Sigmoid colon (tissue), 7 donors: ENCODE results near the gene GDF15. TPM values are rescaled to one million over a fixed set of nuclear protein-coding genes. Genes with fewer than 3 reads are reported as not detected.

Experiments
- DNase-seq: peaks from one replicate; pipeline ENCODE4 v3.0.0-alpha.2; 2019
- H3K27ac ChIP-seq, 4 donors: fragments of 200-600 bp; sonication (generic); one replicate each; pipeline ENCODE4 v1.5.1; 2016 to 2019; ENCODE audit warnings: mild to moderate bottlenecking in 1 of 4
- H3K27me3 ChIP-seq, 3 donors: fragments of 200-600 bp; sonication (generic); one replicate each; pipeline ENCODE4 v1.5.1; 2019; ENCODE audit warnings: mild to moderate bottlenecking in 1 of 3
- H3K36me3 ChIP-seq, 4 donors: fragments of 200-600 bp; sonication (generic); one replicate each; pipeline ENCODE4 v1.5.1; 2016 to 2019
- H3K4me1 ChIP-seq, 4 donors: fragments of 200-600 bp; sonication (generic); one replicate each; pipeline ENCODE4 v1.5.1; 2017 to 2019
- H3K4me3 ChIP-seq, 4 donors: fragments of 200-600 bp; sonication (generic); one replicate each; pipeline ENCODE4 v1.5.1; 2017 to 2019; ENCODE audit warnings: mild to moderate bottlenecking in 2 of 4, moderate library complexity in 1 of 4
- H3K9me3 ChIP-seq, 4 donors: fragments of 200-600 bp in 3 of 4; sonication (generic) in 3 of 4; one replicate each; pipeline versions ENCODE4 v1.5.1 to v1.6.1; 2013 to 2019
- CTCF ChIP-seq, 4 experiments: fragments of 450-650 bp in 3 of 4; fragments of 200-600 bp in 1 of 4; IDR thresholded peaks; one replicate each; pipeline ENCODE4 v1.5.1; 2016 to 2019; ENCODE audit warnings: antibody characterized with exemption in 4 of 4, mild to moderate bottlenecking in 3 of 4, moderate library complexity in 2 of 4
- EP300 ChIP-seq, 4 donors: sonication (generic); formaldehyde crosslinking; IDR thresholded peaks; one replicate each; pipeline ENCODE4 v1.6.1; 2017; ENCODE audit warnings: antibody characterized with exemption in 4 of 4
- POLR2A ChIP-seq, 2 donors: fragments of 450-650 bp; IDR thresholded peaks; one replicate each; pipeline ENCODE4 v1.6.1; 2016; ENCODE audit warnings: antibody characterized with exemption in 2 of 2, mild to moderate bottlenecking in 2 of 2, moderate library complexity in 2 of 2
- POLR2AphosphoS5 ChIP-seq, 4 donors: sonication (generic); formaldehyde crosslinking; IDR thresholded peaks; one replicate each; pipeline ENCODE4 v1.6.1; 2017; ENCODE audit warnings: antibody characterized with exemption in 4 of 4
- WGBS, 2 donors: extraction: QIAGEN DNeasy Blood & Tissue Kit; methylation state at CpG; one replicate each; pipeline ENCODE4 v1.1.7; 2013; 5-methylcytosine and 5-hydroxymethylcytosine counted together
- intact Hi-C: fragments of 100-400 bp; cut with DNase I; formaldehyde crosslinking; loops from one replicate; pipeline ENCODE4 v1.15.1; 2023
- polyA plus RNA-seq, 3 donors: library from polyadenylated mRNA; stranded (reverse); fragments of 200-250 nt; gene quantifications; one replicate each; pipeline ENCODE4 v1.2.3, GENCODE V29; 2013
- total RNA-seq, 4 donors: library from RNA; depleted of rRNA; stranded (reverse); fragments of >200 nt; gene quantifications; one replicate each; pipeline ENCODE4 v1.1.0, GENCODE V29; 2016
- donor health status: healthy with polysubstance abuse.
- donor health status: Bipolar disorder and iron deficiency.
- donor health status: healthy.

GDF15 gene
- total and polyA plus RNA-seq, 7 donors: 1.1 to 79.7 (median 7.2) TPM

DNA sequence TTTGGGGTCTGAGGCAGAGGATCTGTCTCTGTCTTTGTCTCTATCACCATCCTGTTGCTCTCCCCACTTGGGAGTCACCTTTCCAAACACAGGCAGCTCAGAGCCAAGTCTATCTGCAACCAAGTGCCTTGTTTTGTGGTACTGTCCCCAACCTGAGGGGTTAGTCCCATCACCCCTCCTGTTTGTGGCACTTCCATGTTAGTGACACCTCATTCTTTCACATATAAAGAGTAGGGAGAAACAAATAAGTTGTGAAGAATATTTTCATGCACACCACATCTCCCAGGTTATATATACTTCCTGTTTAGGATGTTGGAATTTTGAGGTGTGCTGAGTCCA, 3.7 kb downstream of the GDF15 start:
- H3K4me1 ChIP-seq: peaks cover 0 to 20% (median 13%) of the 10 kb centered on the region in 4 donors
- intact Hi-C loops: no loop called here
- H3K27me3 ChIP-seq: peaks cover 0 to 27% (median 0%) of the 10 kb centered on the region in 3 donors
- H3K4me3 ChIP-seq: no peak overlapping the region
- TF ChIP-seq CTCF (IDR thresholded peaks at IDR 0.05) (no peak), POLR2A (IDR thresholded peaks at IDR 0.05) (no peak), EP300 (IDR thresholded peaks at IDR 0.05) (no peak), POLR2AphosphoS5 (IDR thresholded peaks at IDR 0.05) (no peak)
- H3K36me3 ChIP-seq: no peaks in the 10 kb centered on the region
- no peak overlapping the region for H3K27ac ChIP-seq
- H3K9me3 ChIP-seq: peaks cover 0 to 5% (median 0%) of the 10 kb centered on the region in 4 donors
- DNase-seq: no peak

GRCh38 chr19:18390065-18390907, 4.3 kb downstream of the GDF15 start:
- no peaks in the 10 kb centered on the region for H3K36me3 ChIP-seq
- intact Hi-C loops: no loop called here
- H3K4me3 ChIP-seq: no peak overlapping the region
- no peak for DNase-seq
- WGBS, 2 donors: 83 to 92% methylated on average over 6 of the region's 6 CpGs
- H3K27ac ChIP-seq: no peak overlapping the region
- no peak for TF ChIP-seq EP300 (IDR thresholded peaks at IDR 0.05)
- TF ChIP-seq POLR2AphosphoS5 (IDR thresholded peaks at IDR 0.05): no peak
- TF ChIP-seq POLR2A (IDR thresholded peaks at IDR 0.05): no peak
- H3K27me3 ChIP-seq: peaks cover 0 to 21% (median 0%) of the 10 kb centered on the region in 3 donors
- peaks cover 0 to 20% (median 13%) of the 10 kb centered on the region in 4 donors for H3K4me1 ChIP-seq
- H3K9me3 ChIP-seq: peaks cover 0 to 5% (median 0%) of the 10 kb centered on the region in 4 donors

DNA sequence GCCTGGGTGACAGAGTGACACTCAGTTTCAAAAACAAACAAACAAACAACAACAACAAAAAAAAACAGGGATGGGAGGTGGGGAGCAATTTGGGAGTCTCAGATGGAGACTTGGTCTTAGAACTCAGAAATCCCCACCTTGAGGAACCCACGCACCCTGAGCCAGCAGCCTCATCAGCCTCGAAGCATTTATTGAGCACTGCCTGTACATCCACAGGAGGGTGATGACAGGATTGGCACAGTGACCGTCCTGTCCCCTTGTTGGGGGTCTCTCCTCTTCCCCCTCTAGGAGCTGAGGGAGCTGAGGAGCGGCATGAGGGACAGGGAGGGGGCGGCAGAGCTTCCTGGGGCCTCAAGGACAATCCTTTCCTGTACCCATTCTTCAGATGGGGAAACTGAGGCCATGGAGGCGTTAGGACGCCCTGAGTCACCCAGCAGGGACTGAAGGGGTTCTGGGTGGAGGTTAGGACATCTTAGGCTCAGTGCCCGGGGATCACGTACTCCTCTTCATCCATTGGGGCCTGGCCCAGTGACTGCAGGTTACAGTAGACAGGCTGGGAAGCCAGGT, 5.6 kb downstream of the GDF15 start:
- Histone ChIP-seq H3K4me1 (peaks cover 0 to 11% (median 10%) of the 10 kb centered on the region in 4 donors), H3K27me3 (peaks cover 2 to 15% (median 8%) of the 10 kb centered on the region in 3 donors), H3K27ac (no peak overlapping the region), H3K36me3 (no peaks in the 10 kb centered on the region), H3K9me3 (peaks cover 0 to 5% (median 0%) of the 10 kb centered on the region in 4 donors), H3K4me3 (no peak overlapping the region)
- 82 to 85% methylated on average over 9 of the region's 9 CpGs for WGBS, 2 donors
- intact Hi-C loops: no loop called here
- DNase-seq: no peak
- no peak for TF ChIP-seq CTCF (IDR thresholded peaks at IDR 0.05)
- TF ChIP-seq POLR2AphosphoS5 (IDR thresholded peaks at IDR 0.05): no peak
- no peak for TF ChIP-seq EP300 (IDR thresholded peaks at IDR 0.05)
- TF ChIP-seq POLR2A (IDR thresholded peaks at IDR 0.05): no peak

DNA sequence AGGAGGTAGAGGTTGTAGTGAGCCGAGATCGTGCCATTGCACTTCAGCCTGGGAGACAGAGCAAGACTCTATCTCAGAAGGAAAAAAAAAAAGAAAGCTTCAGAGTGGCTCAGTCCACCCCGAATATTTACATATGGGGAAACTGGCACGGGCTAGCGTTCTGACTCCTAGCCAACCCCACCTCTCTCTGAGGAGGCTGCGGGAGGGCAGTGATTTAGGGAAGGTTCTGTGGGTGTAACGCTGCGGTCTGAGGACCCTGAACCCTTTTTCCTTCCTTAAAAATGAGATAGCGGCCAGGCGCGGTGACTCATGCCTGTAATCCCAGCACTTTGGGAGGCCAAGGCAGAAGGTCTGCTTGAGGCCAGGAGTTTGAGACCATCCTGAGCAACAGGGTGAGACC, 6.5 kb downstream of the GDF15 start:
- 13 to 35% methylated on average over 11 of the region's 11 CpGs for WGBS, 2 donors
- intact Hi-C loops: no loop called here

More for the DNA sequence above, 6.5 kb downstream of the GDF15 start:
- Histone ChIP-seq H3K4me1 (peaks cover 0 to 16% (median 10%) of the 10 kb centered on the region in 4 donors), H3K9me3 (peaks cover 0 to 5% (median 0%) of the 10 kb centered on the region in 4 donors), H3K27me3 (peaks cover 10 to 17% (median 15%) of the 10 kb centered on the region in 3 donors), H3K36me3 (no peaks in the 10 kb centered on the region), H3K27ac (peak overlapping the region in 1 of 4 donors; percentile 45), H3K4me3 (no peak overlapping the region)
- TF ChIP-seq POLR2AphosphoS5 (IDR thresholded peaks at IDR 0.05): no peak
- no peak for TF ChIP-seq CTCF (IDR thresholded peaks at IDR 0.05)
- no peak for TF ChIP-seq POLR2A (IDR thresholded peaks at IDR 0.05)
- TF ChIP-seq EP300 (IDR thresholded peaks at IDR 0.05): no peak
- DNase-seq: peak; percentile 76
